Neural cell (in vitro differentiated cells): ENCODE measurements around the gene COL6A5. TPM values are rescaled to one million over a fixed set of nuclear protein-coding genes. Genes with fewer than 3 reads are reported as not detected.

ENCODE experiments used
- H2AFZ ChIP-seq: fragments of 200-600, 300-800 bp; sonication (generic), shearing (Covaris generic); 2 replicates; pipeline ENCODE4 v1.6.0; 2014; ENCODE audit warnings: low read depth, mild to moderate bottlenecking, antibody characterized with exemption, low read length, moderate library complexity
- H3F3A ChIP-seq: fragments of 200-600 bp; shearing (Covaris generic); 2 replicates; pipeline ENCODE4 v1.6.1; 2016; ENCODE audit warnings: mild to moderate bottlenecking, moderate library complexity, mixed read lengths, antibody characterized with exemption, low read length; ENCODE audit not compliant: insufficient read depth, poor library complexity, severe bottlenecking
- H3K27ac ChIP-seq: fragments of 200-600, 300-800 bp; sonication (generic), shearing (Covaris generic); 2 replicates; pipeline ENCODE4 v1.5.1; 2014; ENCODE audit warnings: mild to moderate bottlenecking, low read length, moderate library complexity
- H3K27me3 ChIP-seq: fragments of 300-800, 200-600 bp; sonication (generic), shearing (Covaris generic); 2 replicates; pipeline ENCODE4 v1.6.0; 2014; ENCODE audit warnings: mild to moderate bottlenecking, low read depth, low read length, moderate library complexity; ENCODE audit not compliant: insufficient read depth
- H3K36me3 ChIP-seq: fragments of 300-800, 200-600 bp; sonication (generic), shearing (Covaris generic); 2 replicates; pipeline ENCODE4 v1.5.1; 2014; ENCODE audit warnings: mild to moderate bottlenecking, antibody characterized with exemption, low read length, moderate library complexity; ENCODE audit not compliant: insufficient read depth
- H3K4me2 ChIP-seq: fragments of 300-800, 200-600 bp; sonication (generic), shearing (Covaris generic); 2 replicates; pipeline ENCODE4 v1.6.0; 2014; ENCODE audit warnings: mild to moderate bottlenecking, low read length
- H3K4me3 ChIP-seq: fragments of 300-800, 200-600 bp; sonication (generic), shearing (Covaris generic); 2 replicates; pipeline ENCODE4 v1.5.1; 2014; ENCODE audit warnings: mild to moderate bottlenecking, low read length, moderate library complexity
- H3K79me2 ChIP-seq: fragments of 200-600 bp; shearing (Covaris generic); replicated peaks from 2 replicates; pipeline ENCODE4 v1.6.0; 2014; ENCODE audit warnings: mild to moderate bottlenecking, low read length, moderate library complexity; ENCODE audit not compliant: insufficient read depth
- H3K9ac ChIP-seq: fragments of 300-800, 200-600 bp; sonication (generic), shearing (Covaris generic); 2 replicates; pipeline ENCODE4 v1.6.1; 2016; ENCODE audit warnings: mild to moderate bottlenecking, low read length, mixed read lengths
- H3K9me2 ChIP-seq: fragments of 200-600 bp; shearing (Covaris generic); 2 replicates; pipeline ENCODE4 v1.6.1; 2016; ENCODE audit warnings: mild to moderate bottlenecking, low read length, mixed read lengths; ENCODE audit not compliant: insufficient read depth
- H3K9me3 ChIP-seq: fragments of 200-600, 300-800 bp; sonication (generic), shearing (Covaris generic); 2 replicates; pipeline ENCODE4 v1.6.1; 2016; ENCODE audit warnings: mild to moderate bottlenecking, mixed run types, low read length, moderate library complexity, mixed read lengths
- H4K20me1 ChIP-seq: fragments of 200-600 bp; shearing (Covaris generic); 2 replicates; pipeline ENCODE4 v1.6.1; 2016; ENCODE audit warnings: mild to moderate bottlenecking, mixed run types; ENCODE audit not compliant: insufficient read depth
- CTCF ChIP-seq: fragments of 450-650 bp; IDR thresholded peaks from 2 replicates; pipeline ENCODE4 v1.5.1; 2014; ENCODE audit warnings: antibody characterized with exemption, mild to moderate bottlenecking, moderate library complexity; ENCODE audit not compliant: poor library complexity, severe bottlenecking
- EP300 ChIP-seq: fragments of 450-650 bp; conservative IDR thresholded peaks from 2 replicates; pipeline ENCODE4 v1.6.1; 2014; ENCODE audit warnings: antibody characterized with exemption, mild to moderate bottlenecking, moderate library complexity; ENCODE audit not compliant: poor library complexity, severe bottlenecking
- EZH2 ChIP-seq: fragments of 200-600, 300-800 bp; shearing (Covaris generic), sonication (generic); IDR thresholded peaks from 2 replicates; pipeline ENCODE4 v1.6.1; 2014; ENCODE audit warnings: antibody characterized with exemption, low read length, borderline replicate concordance, mild to moderate bottlenecking; ENCODE audit not compliant: insufficient read depth, poor library complexity, severe bottlenecking
- MXI1 ChIP-seq: fragments of 450-650 bp; conservative IDR thresholded peaks from 2 replicates; pipeline ENCODE4 v1.6.1; 2014; ENCODE audit warnings: antibody characterized with exemption, mild to moderate bottlenecking; ENCODE audit not compliant: poor library complexity, severe bottlenecking
- POLR2AphosphoS5 ChIP-seq: IDR thresholded peaks from 2 replicates; pipeline ENCODE4 v1.6.1; 2012
- RAD21 ChIP-seq: fragments of 450-650 bp; conservative IDR thresholded peaks from 2 replicates; pipeline ENCODE4 v1.6.1; 2014; ENCODE audit warnings: antibody characterized with exemption, mild to moderate bottlenecking, moderate library complexity
- REST ChIP-seq: IDR thresholded peaks from 2 replicates; pipeline ENCODE4 v1.6.1; 2012; ENCODE audit warnings: borderline replicate concordance
- SMC3 ChIP-seq: fragments of 450-650 bp; conservative IDR thresholded peaks from 2 replicates; pipeline ENCODE4 v1.6.1; 2014; ENCODE audit warnings: antibody characterized with exemption, mild to moderate bottlenecking, moderate library complexity; ENCODE audit not compliant: poor library complexity
- TAF1 ChIP-seq: IDR thresholded peaks from 2 replicates; pipeline ENCODE4 v1.6.1; 2012; ENCODE audit warnings: low read depth
- polyA plus RNA-seq: library from polyadenylated mRNA; depleted of rRNA; stranded (reverse); fragments of >200 nt; gene quantifications from 2 replicates; pipeline ENCODE4 v1.2.3, GENCODE V29; 2014

The COL6A5 gene
- polyA plus RNA-seq, 1 donor from 2014 or later: not detected

DNA sequence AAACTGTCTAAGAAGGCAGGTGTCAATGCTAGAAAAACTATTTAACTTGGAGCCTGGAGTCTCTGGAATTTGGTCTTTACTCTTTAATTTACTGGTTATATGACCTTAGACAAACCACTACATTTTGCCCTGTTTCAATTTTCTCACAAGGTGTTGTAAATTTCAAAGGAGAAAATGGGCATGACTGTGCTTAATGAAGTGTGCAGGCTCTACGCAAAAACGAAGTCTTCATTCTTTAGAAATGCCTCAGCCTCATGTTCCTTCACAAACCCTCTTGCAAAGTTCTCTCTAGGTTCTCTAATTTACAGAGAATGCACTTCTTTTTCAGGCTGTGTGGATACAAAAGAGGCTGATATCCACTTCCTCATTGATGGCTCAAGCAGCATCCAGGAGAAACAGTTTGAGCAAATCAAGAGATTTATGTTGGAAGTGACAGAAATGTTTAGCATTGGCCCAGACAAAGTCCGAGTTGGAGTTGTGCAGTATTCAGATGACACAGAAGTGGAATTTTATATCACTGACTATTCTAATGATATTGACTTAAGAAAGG lies 39.1 kb downstream of the COL6A5 start:
- H3F3A ChIP-seq: no peaks in the 10 kb centered on the region
- no peaks in the 10 kb centered on the region for H3K27me3 ChIP-seq
- no peaks in the 10 kb centered on the region for H3K79me2 ChIP-seq
- H3K9me2 ChIP-seq: no peaks in the 10 kb centered on the region
- no peak overlapping the region for H3K27ac ChIP-seq
- TF ChIP-seq TAF1: no peak
- no peak for TF ChIP-seq REST
- TF ChIP-seq SMC3: no peak
- TF ChIP-seq POLR2AphosphoS5: no peak
- no peak for TF ChIP-seq RAD21
- no peak for TF ChIP-seq EZH2
- no peak for TF ChIP-seq MXI1
- TF ChIP-seq CTCF: no peak
- no peak for TF ChIP-seq EP300
- H2AFZ ChIP-seq: no peak overlapping the region
- H3K4me3 ChIP-seq: no peak overlapping the region
- no peaks in the 10 kb centered on the region for H4K20me1 ChIP-seq
- H3K36me3 ChIP-seq: no peaks in the 10 kb centered on the region
- H3K4me2 ChIP-seq: no peak overlapping the region
- H3K9me3 ChIP-seq: no peaks in the 10 kb centered on the region
- no peak overlapping the region for H3K9ac ChIP-seq

- no peaks in the 10 kb centered on the region for H3K27me3 ChIP-seq
- H3K9me2 ChIP-seq: no peaks in the 10 kb centered on the region
- H3K36me3 ChIP-seq: no peaks in the 10 kb centered on the region
- H3K9ac ChIP-seq: no peak overlapping the region
- H3K27ac ChIP-seq: no peak overlapping the region
- TF ChIP-seq POLR2AphosphoS5: no peak
- TF ChIP-seq REST: no peak
- TF ChIP-seq MXI1: no peak
- H3F3A ChIP-seq: no peaks in the 10 kb centered on the region
- H3K79me2 ChIP-seq: no peaks in the 10 kb centered on the region
- no peak overlapping the region for H2AFZ ChIP-seq
- no peaks in the 10 kb centered on the region for H3K9me3 ChIP-seq
- H3K4me3 ChIP-seq: no peak overlapping the region
- no peaks in the 10 kb centered on the region for H4K20me1 ChIP-seq
- H3K4me2 ChIP-seq: no peak overlapping the region
Observed at GRCh38 chr3:130386604-130387263, 41.3 kb downstream of the COL6A5 start.
